ENCODE data around the gene XRCC4.

XRCC4 gene

DNA sequence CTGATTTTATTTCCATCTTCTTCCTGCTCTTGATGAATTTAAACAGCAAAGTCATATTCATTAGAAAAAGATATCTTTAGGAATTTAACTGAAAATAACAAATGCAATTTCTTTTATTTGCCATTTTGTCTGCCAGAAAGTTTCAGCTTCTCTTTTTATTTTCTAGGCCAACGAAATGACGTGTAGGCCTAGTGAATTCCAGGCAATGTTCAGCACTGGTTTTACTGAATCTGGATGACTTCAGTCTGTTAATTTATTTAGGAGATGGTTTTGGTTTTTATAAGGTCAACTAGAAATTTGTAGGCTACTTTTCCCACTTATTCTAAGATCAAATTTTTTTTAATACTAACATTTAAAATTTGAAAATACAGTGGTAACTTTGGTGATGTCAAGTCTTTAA, 265.1 kb downstream of the XRCC4 start:
- TF ChIP-seq MAX (IDR thresholded peaks at IDR 0.05; ENCODE audit: low read depth, low read length) = no peak
- TF ChIP-seq MYC (IDR thresholded peaks at IDR 0.05; ENCODE audit: low read depth, low read length) = no peak
- TF ChIP-seq, protein P1, sequence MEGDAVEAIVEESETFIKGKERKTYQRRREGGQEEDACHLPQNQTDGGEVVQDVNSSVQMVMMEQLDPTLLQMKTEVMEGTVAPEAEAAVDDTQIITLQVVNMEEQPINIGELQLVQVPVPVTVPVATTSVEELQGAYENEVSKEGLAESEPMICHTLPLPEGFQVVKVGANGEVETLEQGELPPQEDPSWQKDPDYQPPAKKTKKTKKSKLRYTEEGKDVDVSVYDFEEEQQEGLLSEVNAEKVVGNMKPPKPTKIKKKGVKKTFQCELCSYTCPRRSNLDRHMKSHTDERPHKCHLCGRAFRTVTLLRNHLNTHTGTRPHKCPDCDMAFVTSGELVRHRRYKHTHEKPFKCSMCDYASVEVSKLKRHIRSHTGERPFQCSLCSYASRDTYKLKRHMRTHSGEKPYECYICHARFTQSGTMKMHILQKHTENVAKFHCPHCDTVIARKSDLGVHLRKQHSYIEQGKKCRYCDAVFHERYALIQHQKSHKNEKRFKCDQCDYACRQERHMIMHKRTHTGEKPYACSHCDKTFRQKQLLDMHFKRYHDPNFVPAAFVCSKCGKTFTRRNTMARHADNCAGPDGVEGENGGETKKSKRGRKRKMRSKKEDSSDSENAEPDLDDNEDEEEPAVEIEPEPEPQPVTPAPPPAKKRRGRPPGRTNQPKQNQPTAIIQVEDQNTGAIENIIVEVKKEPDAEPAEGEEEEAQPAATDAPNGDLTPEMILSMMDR (IDR thresholded peaks at IDR 0.05; ENCODE audit: low read depth, low read length) = no peak
- TF ChIP-seq POLR2A (IDR thresholded peaks at IDR 0.05; ENCODE audit: extremely low read depth, insufficient read length) = no peak
- no peak for DNase-seq (ENCODE audit: low read depth)
- no peak overlapping the region for H3K4me3 ChIP-seq (ENCODE audit: low read depth, low read length)

DNA sequence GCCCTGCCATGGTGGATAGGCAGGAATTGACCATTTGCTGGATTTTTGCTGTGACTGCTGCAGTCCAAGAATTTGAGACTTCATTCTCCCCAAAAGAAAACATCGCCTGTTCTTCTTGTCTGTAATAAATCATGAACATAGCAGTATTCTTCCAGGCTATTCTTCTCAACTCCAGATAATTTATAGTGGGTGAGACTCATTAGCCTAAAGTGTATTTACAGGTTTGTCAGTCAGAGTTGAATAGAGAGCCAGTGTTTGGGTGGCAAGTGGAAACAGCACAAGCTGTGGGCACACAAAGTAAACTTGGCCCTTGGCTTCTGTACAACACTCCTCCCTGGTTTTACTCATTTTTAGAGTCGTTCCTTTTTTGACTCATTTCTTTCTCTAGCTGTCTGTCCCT, 266.0 kb downstream of the XRCC4 start:
- no peak overlapping the region for H3K4me3 ChIP-seq (ENCODE audit: low read depth, low read length)
- DNase-seq (ENCODE audit: low read depth) = no peak
- TF ChIP-seq, protein P1 (IDR thresholded peaks at IDR 0.05; ENCODE audit: low read depth, low read length) = no peak
- TF ChIP-seq MYC (IDR thresholded peaks at IDR 0.05; ENCODE audit: low read depth, low read length) = no peak
- TF ChIP-seq MAX (IDR thresholded peaks at IDR 0.05; ENCODE audit: low read depth, low read length) = no peak
- no peak for TF ChIP-seq POLR2A (IDR thresholded peaks at IDR 0.05; ENCODE audit: extremely low read depth, insufficient read length)

DNA sequence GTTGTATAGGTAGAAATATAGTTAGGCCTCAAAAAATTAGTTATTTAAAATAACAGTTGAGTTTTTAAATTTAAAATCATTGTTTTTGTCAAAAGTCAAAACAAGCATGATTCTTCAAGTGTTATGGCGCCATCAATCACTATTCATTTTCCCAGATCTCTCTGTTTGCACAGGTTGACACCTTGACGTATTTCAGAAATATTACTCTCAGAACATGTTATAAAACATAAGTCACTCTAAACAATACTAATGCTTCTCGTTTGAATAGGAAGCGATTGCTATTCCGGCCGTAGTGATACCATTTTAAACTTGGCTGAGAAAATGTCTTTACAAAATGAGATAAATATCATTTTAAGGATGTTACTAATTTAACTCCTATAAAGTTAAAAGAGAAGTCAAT, 268.1 kb downstream of the XRCC4 start:
- DNase-seq (ENCODE audit: low read depth) = no peak
- TF ChIP-seq, protein P1 (IDR thresholded peaks at IDR 0.05; ENCODE audit: low read depth, low read length) = no peak
- TF ChIP-seq MYC (IDR thresholded peaks at IDR 0.05; ENCODE audit: low read depth, low read length) = no peak
- no peak overlapping the region for H3K4me3 ChIP-seq (ENCODE audit: low read depth, low read length)

DNA sequence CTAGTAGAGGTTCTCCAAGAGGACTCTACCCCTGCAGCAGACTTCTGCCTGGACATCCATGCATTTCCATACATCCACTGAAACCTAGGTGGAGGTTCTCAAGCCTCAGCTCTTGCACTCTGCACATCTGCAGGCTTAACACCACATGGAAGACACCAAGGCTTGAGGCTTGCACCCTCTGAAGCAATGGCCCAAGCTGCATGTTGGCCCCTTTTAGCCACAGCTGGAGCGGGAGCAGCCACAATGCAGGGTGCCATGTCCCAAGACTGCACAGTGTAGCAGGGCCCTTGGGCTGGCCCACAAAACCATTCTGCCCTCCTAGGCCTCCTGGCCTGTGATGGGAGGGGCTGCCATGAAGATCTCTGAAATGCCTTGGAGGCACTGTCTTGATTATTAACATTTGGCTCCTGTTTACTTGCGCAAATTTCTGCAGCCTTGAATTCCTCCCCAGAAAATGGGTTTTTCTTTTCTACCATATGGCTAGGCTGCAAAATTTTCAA, 271.0 kb downstream of the XRCC4 start:
- no peak overlapping the region for H3K4me3 ChIP-seq (ENCODE audit: low read depth, low read length)
- no peak for DNase-seq (ENCODE audit: low read depth)
- TF ChIP-seq, protein P1 (IDR thresholded peaks at IDR 0.05; ENCODE audit: low read depth, low read length) = no peak

- no peak for TF ChIP-seq MAX (IDR thresholded peaks at IDR 0.05; ENCODE audit: low read depth, low read length)
- TF ChIP-seq, protein P1 (IDR thresholded peaks at IDR 0.05; ENCODE audit: low read depth, low read length) = no peak
- no peak for TF ChIP-seq MYC (IDR thresholded peaks at IDR 0.05; ENCODE audit: low read depth, low read length)
- TF ChIP-seq POLR2A (IDR thresholded peaks at IDR 0.05; ENCODE audit: extremely low read depth, insufficient read length) = no peak
- no peak overlapping the region for H3K4me3 ChIP-seq (ENCODE audit: low read depth, low read length)
- DNase-seq (ENCODE audit: low read depth) = no peak
These were observed 275.9 kb downstream of the XRCC4 start for GRCh38 chr5:83353231-83353630.

DNA sequence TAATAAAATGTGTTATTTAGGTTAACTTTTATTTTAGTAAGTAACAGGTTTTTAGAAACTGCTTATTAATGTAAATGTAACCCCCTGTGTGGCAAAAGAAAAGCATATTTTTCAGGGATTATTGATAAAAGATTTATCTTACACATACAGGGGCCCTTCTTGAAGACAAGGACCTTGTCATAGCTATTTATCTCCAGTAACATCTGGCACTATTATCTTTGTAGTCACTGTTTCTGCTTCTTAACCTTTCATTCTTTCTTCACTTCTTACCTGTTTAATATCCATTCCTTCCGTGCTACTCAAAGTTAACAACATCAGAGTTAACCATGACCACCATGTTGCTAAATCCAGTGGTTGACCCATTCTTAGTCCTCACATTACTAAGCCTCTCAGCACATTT, 276.4 kb downstream of the XRCC4 start:
- H3K4me3 ChIP-seq (ENCODE audit: low read depth, low read length) = no peak overlapping the region
- TF ChIP-seq, protein P1 (IDR thresholded peaks at IDR 0.05; ENCODE audit: low read depth, low read length) = no peak
- TF ChIP-seq POLR2A (IDR thresholded peaks at IDR 0.05; ENCODE audit: extremely low read depth, insufficient read length) (no peak), MYC (IDR thresholded peaks at IDR 0.05; ENCODE audit: low read depth, low read length) (no peak), MAX (IDR thresholded peaks at IDR 0.05; ENCODE audit: low read depth, low read length) (no peak)
- no peak for DNase-seq (ENCODE audit: low read depth)

Measured in NB4 (cell line).